ENCODE measurements around the gene ZNF652. TPM values are rescaled to one million over a fixed set of nuclear protein-coding genes. Genes with fewer than 3 reads are reported as not detected.

Gene ZNF652
- total and polyA plus RNA-seq, 2 experiments from 2014 or later = 36.2 to 54.5 TPM

- TF ChIP-seq JUNB (IDR thresholded peaks at IDR 0.05; ENCODE audit: unreplicated experiment) (no peak), ETS1 (IDR thresholded peaks at IDR 0.05) (no peak), EZH2phosphoT487 (IDR thresholded peaks at IDR 0.05; ENCODE audit: unreplicated experiment) (no peak), ZNF331 (CRISPR knock-in tag; IDR thresholded peaks at IDR 0.05; ENCODE audit: low read depth) (no peak), CREB1 (CRISPR knock-in tag; IDR thresholded peaks at IDR 0.05; ENCODE audit: low read depth) (no peak), POLR2AphosphoS5 (IDR thresholded peaks at IDR 0.05; ENCODE audit: low read depth) (no peak)
- H3K36me3 Mint-ChIP-seq (ENCODE audit: low read depth) = peaks cover 23% of the 10 kb centered on the region
Measured at GRCh38 chr17:49399995-49400394, 37.9 kb upstream of the ZNF652 start.

GRCh38 chr17:49397586-49397985 is 35.5 kb upstream of the ZNF652 start:
- no peaks in the 10 kb centered on the region for H3K79me2 ChIP-seq (replicated peaks; ENCODE audit: insufficient read depth)
- no peaks in the 10 kb centered on the region for H3K36me3 ChIP-seq (ENCODE audit: insufficient read depth)
- no peak for ATAC-seq
- H3K27ac Mint-ChIP-seq = no peak overlapping the region
- H3K27me3 ChIP-seq (ENCODE audit: insufficient read depth) = no peaks in the 10 kb centered on the region
- DNase-seq (ENCODE audit: low spot score) = no peak
- H3F3A ChIP-seq (replicated peaks; ENCODE audit: low read depth) = no peaks in the 10 kb centered on the region
- no peaks in the 10 kb centered on the region for H3K9me3 Mint-ChIP-seq
- H3K4me3 Mint-ChIP-seq = no peak overlapping the region
- no peaks in the 10 kb centered on the region; the same call in 1 of the 2 replicates for H4K20me1 ChIP-seq (replicated peaks; ENCODE audit: insufficient read depth)
- H3K9me2 ChIP-seq (ENCODE audit: insufficient read depth) = no peaks in the 10 kb centered on the region
- no peak overlapping the region for H3K27ac ChIP-seq (ENCODE audit: low read depth)
- no peak for TF ChIP-seq ZNF331 (CRISPR knock-in tag; IDR thresholded peaks at IDR 0.05; ENCODE audit: low read depth)
- H3K27me3 Mint-ChIP-seq (ENCODE audit: insufficient read depth, low read depth, poor library complexity) = peaks cover 5% of the 10 kb centered on the region
- no peak overlapping the region for H3K4me2 ChIP-seq
- H3K4me3 ChIP-seq = no peak overlapping the region
- peaks cover 4% of the 10 kb centered on the region; the same call in 2 of the 3 replicates for H3K4me1 Mint-ChIP-seq
- no peaks in the 10 kb centered on the region for H3K4me1 ChIP-seq (ENCODE audit: insufficient read depth)
- peaks cover 4% of the 10 kb centered on the region; the same call in 1 of the 3 replicates for H3K36me3 Mint-ChIP-seq (ENCODE audit: low read depth)
- H2AFZ ChIP-seq = no peak overlapping the region

More at GRCh38 chr17:49399995-49400394, 37.9 kb upstream of the ZNF652 start:
- Histone ChIP-seq H4K20me1 (replicated peaks; ENCODE audit: insufficient read depth) (peaks cover 9% of the 10 kb centered on the region), H3K9me2 (ENCODE audit: insufficient read depth) (no peaks in the 10 kb centered on the region), H3K4me3 (no peak overlapping the region), H3K27me3 (ENCODE audit: insufficient read depth) (no peaks in the 10 kb centered on the region), H2AFZ (no peak overlapping the region), H3K4me2 (no peak overlapping the region), H3K36me3 (ENCODE audit: insufficient read depth) (peaks cover 12% of the 10 kb centered on the region), H3K27ac (ENCODE audit: low read depth) (no peak overlapping the region), H3F3A (replicated peaks; ENCODE audit: low read depth) (no peaks in the 10 kb centered on the region), H3K79me2 (replicated peaks; ENCODE audit: insufficient read depth) (no peaks in the 10 kb centered on the region), H3K4me1 (ENCODE audit: insufficient read depth) (no peaks in the 10 kb centered on the region)
- no peak for DNase-seq (ENCODE audit: low spot score)
- Mint-ChIP-seq H3K4me1 (peaks cover 8% of the 10 kb centered on the region; the same call in 2 of the 3 replicates), H3K27ac (peak overlapping the region; percentile 6; the same call in 1 of the 2 replicates), H3K27me3 (ENCODE audit: insufficient read depth, low read depth, poor library complexity) (peaks cover 7% of the 10 kb centered on the region), H3K4me3 (no peak overlapping the region), H3K9me3 (no peaks in the 10 kb centered on the region)
- no peak for ATAC-seq

GRCh38 chr17:49393491-49394255 is 31.6 kb upstream of the ZNF652 start:
- no peaks in the 10 kb centered on the region for H3K36me3 Mint-ChIP-seq (ENCODE audit: low read depth)
- peaks cover 9% of the 10 kb centered on the region for H3K27me3 Mint-ChIP-seq (ENCODE audit: insufficient read depth, low read depth, poor library complexity)
- Histone ChIP-seq H3K27me3 (ENCODE audit: insufficient read depth) (no peaks in the 10 kb centered on the region), H3K4me2 (no peak overlapping the region), H2AFZ (peak overlapping the region; percentile 70), H3F3A (replicated peaks; ENCODE audit: low read depth) (no peaks in the 10 kb centered on the region), H3K4me1 (ENCODE audit: insufficient read depth) (no peaks in the 10 kb centered on the region), H4K20me1 (replicated peaks; ENCODE audit: insufficient read depth) (no peaks in the 10 kb centered on the region), H3K79me2 (replicated peaks; ENCODE audit: insufficient read depth) (no peaks in the 10 kb centered on the region), H3K36me3 (ENCODE audit: insufficient read depth) (no peaks in the 10 kb centered on the region), H3K27ac (ENCODE audit: low read depth) (no peak overlapping the region), H3K4me3 (no peak overlapping the region), H3K9me2 (ENCODE audit: insufficient read depth) (no peaks in the 10 kb centered on the region)
- no peaks in the 10 kb centered on the region for H3K9me3 Mint-ChIP-seq
- ATAC-seq = no peak
- no peak for TF ChIP-seq EZH2phosphoT487 (IDR thresholded peaks at IDR 0.05; ENCODE audit: unreplicated experiment)
- no peak for TF ChIP-seq STAT1 (IDR thresholded peaks at IDR 0.05; ENCODE audit: unreplicated experiment)
- no peak for TF ChIP-seq ETS1 (IDR thresholded peaks at IDR 0.05)
- H3K27ac Mint-ChIP-seq = no peak overlapping the region
- H3K4me3 Mint-ChIP-seq = no peak overlapping the region
- no peak for DNase-seq (ENCODE audit: low spot score)
- peaks cover 2% of the 10 kb centered on the region; the same call in 2 of the 3 replicates for H3K4me1 Mint-ChIP-seq

Measured in GM23338 (cell line).